K562 (cell line): Measurements from ENCODE around the gene CDYL2.

Experiments
- ATF6 ChIP-seq: sonication (generic); formaldehyde crosslinking; IDR thresholded peaks from 2 replicates; pipeline ENCODE4 v1.4.0; 2020; ENCODE audit warnings: mild to moderate bottlenecking, missing genetic modification reagents
- BHLHE40 ChIP-seq: IDR thresholded peaks from 2 replicates; pipeline ENCODE4 v1.6.1; 2011; ENCODE audit warnings: low read length, improper control_type of control experiment
- FOXJ3 ChIP-seq: sonication (generic); formaldehyde crosslinking; IDR thresholded peaks from 2 replicates; pipeline ENCODE4 v1.4.0; 2020; ENCODE audit warnings: mild to moderate bottlenecking, missing genetic modification reagents
- MAX ChIP-seq: sonication (generic); formaldehyde crosslinking; IDR thresholded peaks from 2 replicates; pipeline ENCODE4 v1.9.0; 2022; ENCODE audit warnings: mild to moderate bottlenecking, missing genetic modification reagents
- POLR2A ChIP-seq: fragments of 450-650 bp; conservative IDR thresholded peaks from 2 replicates; pipeline ENCODE4 v1.6.1; 2016
- POLR2AphosphoS5 ChIP-seq: IDR thresholded peaks from 2 replicates; pipeline ENCODE4 v1.6.1; 2011; ENCODE audit warnings: mild to moderate bottlenecking, low read depth, low read length, moderate library complexity; ENCODE audit not compliant: control insufficient read depth, insufficient read depth
- SIN3A ChIP-seq, 2 experiments: fragments of 150-350 bp in 1 of 2; IDR thresholded peaks; 2 replicates each; pipeline ENCODE4 v1.6.1; 2011 to 2016; ENCODE audit warnings: borderline replicate concordance in 2 of 2, low read depth in 2 of 2, low read length in 2 of 2, mild to moderate bottlenecking in 2 of 2, moderate library complexity in 2 of 2; ENCODE audit not compliant: control insufficient read depth in 1 of 2
- ZNF124 ChIP-seq: sonication (generic); formaldehyde crosslinking; IDR thresholded peaks from 2 replicates; pipeline ENCODE4 v1.8.1; 2022; ENCODE audit warnings: missing genetic modification reagents

GRCh38 chr16:80681436-80681835 lies 123.0 kb downstream of the CDYL2 start:
- TF ChIP-seq ATF6 (CRISPR knock-in tag) (no peak), POLR2A (no peak), SIN3A (IDR thresholded peaks at IDR 0.05; ENCODE audit: borderline replicate concordance in 2 of 2, control insufficient read depth in 1 of 2, low read depth in 2 of 2, low read length in 2 of 2) (no peak), ZNF124 (no peak), BHLHE40 (no peak), POLR2AphosphoS5 (no peak), MAX (no peak), FOXJ3 (no peak)
